Left lung (tissue), 10 donors: ENCODE results near the gene LMNB1. TPM values are rescaled to one million over a fixed set of nuclear protein-coding genes. Genes with fewer than 3 reads are reported as not detected.
"Not testable (repeated sequence)": the region's sequence is repeated elsewhere in the genome, so short reads cannot be mapped to it uniquely, and the experiment has no call there.

Experiments
- ATAC-seq: fragments of 200-7000 bp; cut with Tn5 transposase; one replicate; pipeline ENCODE4 v1.9.1; 2020; ENCODE audit warnings: moderate library complexity
- DNase-seq, 4 donors: peaks; one replicate each; pipeline ENCODE4 v3.0.0-alpha.2; 2013 to 2020
- H3K27ac ChIP-seq, 2 donors: fragments of 200-600 bp; sonication (generic) in 1 of 2; one replicate each; pipeline versions ENCODE4 v1.5.0 to v1.8.0; 2020 to 2021
- H3K27me3 ChIP-seq, 2 donors: fragments of 200-600 bp; sonication (generic) in 1 of 2; one replicate each; pipeline versions ENCODE4 v1.5.0 to v1.8.0; 2020 to 2021
- H3K36me3 ChIP-seq, 2 donors: fragments of 200-600 bp; sonication (generic) in 1 of 2; one replicate each; pipeline versions ENCODE4 v1.5.0 to v1.8.0; 2020 to 2021
- H3K4me1 ChIP-seq, 2 donors: fragments of 200-600 bp; one replicate each; pipeline ENCODE4 v1.8.0; 2021
- H3K4me3 ChIP-seq, 2 donors: fragments of 200-600 bp; sonication (generic) in 1 of 2; one replicate each; pipeline versions ENCODE4 v1.5.0 to v1.8.0; 2020 to 2021; ENCODE audit warnings: mild to moderate bottlenecking in 1 of 2
- H3K9me3 ChIP-seq, 2 donors: fragments of 200-600 bp; sonication (generic) in 1 of 2; one replicate each; pipeline versions ENCODE4 v1.5.0 to v1.8.0; 2020 to 2021
- intact Hi-C, 2 donors: fragments of 100-400 bp; cut with DNase I; formaldehyde crosslinking; loops; one replicate each; pipeline versions ENCODE4 v1.11.2 to v1.14.2; 2022
- polyA plus RNA-seq, 6 donors: library from polyadenylated mRNA; unstranded; fragments of 120-200 nt; gene quantifications; one replicate each; pipeline ENCODE4 v1.2.1, GENCODE V29; 2013; ENCODE audit not compliant: insufficient read length in 6 of 6
- total RNA-seq, 2 donors: library from RNA; stranded (reverse); fragmentation: NEBNext Ultra II Directional; extraction: Animal tissue kit (Norgen Biotek cat#: 25700); gene quantifications; one replicate each; pipeline ENCODE4 v1.2.1, GENCODE V29; 2021
- TF ChIP-seq, protein P1 (sequence below), 2 donors: fragments of 200-600 bp; sonication (generic) in 1 of 2; IDR thresholded peaks; one replicate each; pipeline versions ENCODE4 v1.5.0 to v1.8.0; 2021; ENCODE audit warnings: antibody characterized with exemption in 2 of 2
- donor health status: DM: no; HTN: yes; CAD: no.
- donor health status: DM: no; HTN: no; CAD: no.

Gene LMNB1
- total and polyA plus RNA-seq, 8 donors: 23.2 to 175 (median 96.3) TPM

DNA sequence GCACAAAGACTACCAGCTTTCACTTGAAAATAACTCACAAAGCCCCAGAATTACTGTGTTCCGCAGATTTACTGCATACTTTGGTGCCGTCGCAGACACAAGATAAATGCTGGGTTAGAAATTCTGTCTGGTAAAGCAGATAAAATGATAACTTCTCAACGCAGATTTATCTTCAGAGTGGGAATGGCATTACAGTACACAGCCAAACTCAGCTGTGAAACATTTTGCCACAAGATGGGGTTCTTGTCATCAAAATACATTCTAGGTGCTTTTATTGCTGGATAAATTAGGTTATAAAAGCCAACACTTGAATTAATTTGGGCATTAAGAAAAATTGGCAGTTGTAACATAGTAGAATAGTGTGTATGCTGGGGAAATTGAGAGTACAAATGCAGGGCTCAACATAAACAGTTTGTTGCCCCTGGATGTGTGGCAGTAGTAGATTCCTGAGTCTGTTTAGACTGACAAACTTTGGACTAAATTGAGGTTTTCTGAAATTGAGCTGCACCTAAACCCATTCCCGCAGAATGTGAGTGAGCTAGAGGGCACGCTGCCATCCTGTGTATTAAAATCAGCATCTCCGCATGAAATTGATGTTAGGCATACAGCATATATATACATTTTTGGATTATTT, 61.1 kb downstream of the LMNB1 start:
- peak; percentile 43 for ATAC-seq
- intact Hi-C loops: loop anchor here in 1 of 2 donors (10.0 kb wide), 1 partner anchor 467 kb away; no protein-coding TSS in a partner anchor

DNA sequence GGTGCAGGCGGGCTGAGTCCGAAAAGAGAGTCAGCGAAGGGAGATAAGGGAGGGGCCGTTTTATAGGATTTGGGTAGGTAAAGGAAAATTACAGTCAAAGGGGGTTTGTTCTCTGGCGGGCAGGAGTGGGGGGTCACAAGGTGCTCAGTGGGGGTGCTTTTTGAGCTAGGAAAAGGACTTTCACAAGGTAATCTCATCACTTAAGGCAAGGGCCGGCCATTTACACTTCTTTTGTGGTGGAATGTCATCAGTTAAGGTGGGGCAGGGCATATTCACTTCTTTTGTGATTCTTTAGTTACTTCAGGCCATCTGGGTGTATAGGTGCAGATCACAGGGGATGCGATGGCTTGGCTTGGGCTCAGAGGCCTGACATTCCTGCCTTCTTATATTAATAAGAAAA, 62.5 kb downstream of the LMNB1 start:
- ATAC-seq, DNase-seq, H3K27me3 ChIP-seq, H3K27ac ChIP-seq, H3K4me1 ChIP-seq, H3K9me3 ChIP-seq, H3K4me3 ChIP-seq: not testable (repeated sequence)
- peaks cover 0 to 33% of the 10 kb centered on the region in 2 donors for H3K36me3 ChIP-seq
- intact Hi-C loops: loop anchor here in 1 of 2 donors (10.0 kb wide), 1 partner anchor 465 kb away; no protein-coding TSS in a partner anchor

More for the DNA sequence above, 61.1 kb downstream of the LMNB1 start:
- Histone ChIP-seq H3K36me3 (peaks cover 0 to 47% of the 10 kb centered on the region in 2 donors), H3K9me3 (no peaks in the 10 kb centered on the region), H3K27ac (no peak overlapping the region), H3K4me1 (no peaks in the 10 kb centered on the region), H3K4me3 (no peak overlapping the region), H3K27me3 (no peaks in the 10 kb centered on the region)
- TF ChIP-seq, protein P1, sequence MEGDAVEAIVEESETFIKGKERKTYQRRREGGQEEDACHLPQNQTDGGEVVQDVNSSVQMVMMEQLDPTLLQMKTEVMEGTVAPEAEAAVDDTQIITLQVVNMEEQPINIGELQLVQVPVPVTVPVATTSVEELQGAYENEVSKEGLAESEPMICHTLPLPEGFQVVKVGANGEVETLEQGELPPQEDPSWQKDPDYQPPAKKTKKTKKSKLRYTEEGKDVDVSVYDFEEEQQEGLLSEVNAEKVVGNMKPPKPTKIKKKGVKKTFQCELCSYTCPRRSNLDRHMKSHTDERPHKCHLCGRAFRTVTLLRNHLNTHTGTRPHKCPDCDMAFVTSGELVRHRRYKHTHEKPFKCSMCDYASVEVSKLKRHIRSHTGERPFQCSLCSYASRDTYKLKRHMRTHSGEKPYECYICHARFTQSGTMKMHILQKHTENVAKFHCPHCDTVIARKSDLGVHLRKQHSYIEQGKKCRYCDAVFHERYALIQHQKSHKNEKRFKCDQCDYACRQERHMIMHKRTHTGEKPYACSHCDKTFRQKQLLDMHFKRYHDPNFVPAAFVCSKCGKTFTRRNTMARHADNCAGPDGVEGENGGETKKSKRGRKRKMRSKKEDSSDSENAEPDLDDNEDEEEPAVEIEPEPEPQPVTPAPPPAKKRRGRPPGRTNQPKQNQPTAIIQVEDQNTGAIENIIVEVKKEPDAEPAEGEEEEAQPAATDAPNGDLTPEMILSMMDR (IDR thresholded peaks at IDR 0.05): peak; percentile 22 to 26
- no peak for DNase-seq

DNA sequence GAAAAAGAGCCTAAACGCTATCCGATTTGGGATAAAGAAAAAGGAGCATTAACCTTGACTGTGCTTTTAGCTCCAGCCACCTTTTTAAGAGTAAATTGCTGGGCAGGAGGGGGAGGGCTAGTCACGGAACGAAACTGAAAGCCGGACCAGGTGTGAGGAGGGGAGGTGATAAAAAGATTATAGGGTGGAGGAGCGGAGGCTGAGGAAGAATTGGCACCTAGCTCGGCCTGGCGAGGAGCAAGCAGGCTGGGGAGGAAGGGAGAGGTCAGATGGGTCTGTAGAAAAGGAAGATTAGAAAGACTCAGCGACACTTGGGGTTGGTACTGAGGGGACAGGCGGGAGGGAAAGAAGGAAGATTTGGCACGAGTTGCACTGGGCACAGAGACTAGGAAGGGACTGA, 66.4 kb downstream of the LMNB1 start:
- H3K4me1 ChIP-seq, ATAC-seq, H3K36me3 ChIP-seq, DNase-seq, H3K27ac ChIP-seq, intact Hi-C loops, H3K4me3 ChIP-seq, H3K27me3 ChIP-seq, H3K9me3 ChIP-seq: not testable (repeated sequence)

DNA sequence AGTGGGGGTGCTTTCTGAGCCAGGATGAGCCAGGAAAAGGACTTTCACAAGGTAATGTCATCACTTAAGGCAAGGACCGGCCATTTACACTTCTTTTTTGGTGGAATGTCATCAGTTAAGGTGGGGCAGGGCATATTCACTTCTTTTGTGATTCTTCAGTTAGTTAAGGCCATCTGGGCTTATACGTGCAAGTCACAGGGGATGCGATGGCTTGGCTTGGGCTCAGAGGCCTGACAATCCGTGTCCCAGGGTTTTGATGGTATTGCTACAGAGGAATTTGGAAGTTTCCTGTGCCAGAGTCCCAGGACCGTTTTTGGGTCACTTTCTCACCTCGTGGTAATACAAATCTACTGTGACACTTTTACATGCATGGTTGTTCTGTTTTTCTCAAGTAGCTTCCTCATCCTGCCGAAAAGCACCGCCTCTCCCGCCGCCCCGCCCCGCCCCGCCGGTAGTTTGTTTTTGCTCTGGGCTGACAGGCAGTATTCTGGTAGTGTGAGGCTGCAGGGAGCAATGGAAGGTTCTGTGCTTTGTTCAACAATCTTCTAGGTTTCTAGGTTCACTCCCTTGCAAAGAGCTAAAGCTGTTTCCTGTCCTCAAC, 68.6 kb downstream of the LMNB1 start:
- intact Hi-C loops: not testable (repeated sequence)

DNA sequence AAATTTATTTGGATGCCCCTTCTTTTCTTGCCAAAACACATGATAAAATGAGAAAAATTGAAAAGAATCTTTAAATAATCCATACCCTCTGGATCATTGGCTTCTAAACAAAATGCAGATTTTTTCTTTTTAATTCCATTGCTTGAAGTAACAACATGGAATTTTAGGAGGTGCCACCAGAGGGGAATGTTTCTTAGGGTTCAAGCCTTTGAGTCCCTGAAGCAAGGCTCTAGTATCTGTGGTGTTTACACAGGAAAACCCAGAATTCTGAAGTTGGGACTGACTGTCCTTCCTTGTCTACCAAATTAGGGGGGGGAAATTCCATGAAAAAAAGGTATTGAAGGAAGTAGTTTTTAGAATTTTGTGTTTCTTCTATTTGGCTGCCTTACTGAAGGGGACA, 69.4 kb downstream of the LMNB1 start:
- H3K9me3 ChIP-seq: no peaks in the 10 kb centered on the region
- intact Hi-C loops: no loop called here
- no peak overlapping the region for H3K27ac ChIP-seq
- H3K4me3 ChIP-seq: no peak overlapping the region
- TF ChIP-seq, protein P1 (IDR thresholded peaks at IDR 0.05): no peak
- DNase-seq (no peak), ATAC-seq (peak; percentile 17)
- H3K4me1 ChIP-seq: peaks cover 0 to 9% of the 10 kb centered on the region in 2 donors
- H3K27me3 ChIP-seq: no peaks in the 10 kb centered on the region
- H3K36me3 ChIP-seq: no peaks in the 10 kb centered on the region

More for the DNA sequence above, 68.6 kb downstream of the LMNB1 start:
- not testable (repeated sequence) for H3K4me3 ChIP-seq, H3K9me3 ChIP-seq, H3K4me1 ChIP-seq, DNase-seq, H3K36me3 ChIP-seq, H3K27me3 ChIP-seq
- peak; percentile 92 for ATAC-seq
- peak overlapping the region in 1 of 2 donors; percentile 71 for H3K27ac ChIP-seq

DNA sequence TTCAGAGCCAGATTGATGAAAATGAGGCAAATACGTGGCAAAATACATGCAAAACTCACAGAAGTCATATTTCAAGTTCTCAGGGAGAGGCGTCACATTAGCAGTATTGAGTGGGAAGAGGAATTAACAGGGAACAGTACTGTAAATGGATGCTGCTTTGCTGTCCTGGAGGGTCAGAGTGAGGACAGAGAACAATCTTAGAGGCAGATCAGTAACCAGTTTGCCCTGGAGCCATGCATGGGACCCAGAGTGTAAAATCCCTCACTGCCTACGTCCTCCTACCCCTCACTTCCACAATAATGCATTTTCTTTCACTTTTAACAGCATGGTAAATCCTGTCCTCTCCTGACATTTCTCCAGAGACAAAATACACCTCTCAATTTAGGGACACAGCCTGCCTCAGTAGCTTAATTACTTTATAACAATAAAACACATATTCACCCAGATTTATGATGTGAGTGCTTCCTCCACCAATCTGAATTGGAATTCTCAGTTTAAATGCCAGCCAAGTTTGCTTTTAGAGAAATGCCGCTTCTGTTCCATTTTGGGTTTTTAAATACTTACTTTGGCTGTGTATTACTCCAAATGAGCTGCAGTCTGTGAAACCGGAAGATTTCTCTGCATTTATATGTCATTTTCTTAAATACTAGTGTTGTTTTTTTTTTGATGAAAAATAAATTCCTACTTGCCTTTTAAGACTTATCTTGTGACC, 70.0 kb downstream of the LMNB1 start:
- no peaks in the 10 kb centered on the region for H3K36me3 ChIP-seq
- intact Hi-C loops: no loop called here
- no peak overlapping the region for H3K27ac ChIP-seq
- no peaks in the 10 kb centered on the region for H3K9me3 ChIP-seq
- TF ChIP-seq, protein P1 (IDR thresholded peaks at IDR 0.05): no peak
- no peak for DNase-seq
- H3K27me3 ChIP-seq: no peaks in the 10 kb centered on the region
- H3K4me3 ChIP-seq: no peak overlapping the region
- ATAC-seq: peak; percentile 19
- peaks cover 0 to 9% of the 10 kb centered on the region in 2 donors for H3K4me1 ChIP-seq
